HL-60/S4 (cell line): ENCODE results near the gene CD180.

Source experiments
- in situ Hi-C: fragments of 300-500 bp; cut with MboI; formaldehyde crosslinking; loops from 2 replicates; pipeline ENCODE4 v1.14.3; 2022; ENCODE audit warnings: low sequenced_read_pairs

Gene CD180

GRCh38 chr5:67164856-67165525, 31.6 kb downstream of the CD180 start:
- in situ Hi-C loops, result loop anchor here (5.0 kb wide), 1 partner anchor 47 kb away; no protein-coding TSS in a partner anchor

GRCh38 chr5:67163863-67164595, 32.6 kb downstream of the CD180 start:
- in situ Hi-C loops, result loop anchor here (5.0 kb wide), 1 partner anchor 48 kb away; no protein-coding TSS in a partner anchor

GRCh38 chr5:67163231-67163756, 33.3 kb downstream of the CD180 start:
- in situ Hi-C loops, result loop anchor here (5.0 kb wide), 1 partner anchor 49 kb away; no protein-coding TSS in a partner anchor

GRCh38 chr5:67161767-67162166, 34.8 kb downstream of the CD180 start:
- in situ Hi-C loops, result loop anchor here (5.0 kb wide), 1 partner anchor 51 kb away; no protein-coding TSS in a partner anchor

GRCh38 chr5:67160985-67161384, 35.6 kb downstream of the CD180 start:
- in situ Hi-C loops, result loop anchor here (5.0 kb wide), 1 partner anchor 51 kb away; no protein-coding TSS in a partner anchor

GRCh38 chr5:67160272-67160671, 36.3 kb downstream of the CD180 start:
- in situ Hi-C loops, result loop anchor here (5.0 kb wide), 1 partner anchor 52 kb away; no protein-coding TSS in a partner anchor

- in situ Hi-C loops, result no loop called here
Measured at GRCh38 chr5:67156976-67157583, 39.5 kb downstream of the CD180 start.

- in situ Hi-C loops, result no loop called here
Measured at GRCh38 chr5:67154556-67155206, 41.9 kb downstream of the CD180 start.

- in situ Hi-C loops, result no loop called here
Measured at GRCh38 chr5:67153292-67153691, 43.3 kb downstream of the CD180 start.

GRCh38 chr5:67152400-67152799, 44.2 kb downstream of the CD180 start:
- in situ Hi-C loops, result no loop called here

GRCh38 chr5:67149951-67150523, 46.6 kb downstream of the CD180 start:
- in situ Hi-C loops, result no loop called here

GRCh38 chr5:67149057-67149950, 47.3 kb downstream of the CD180 start:
- in situ Hi-C loops, result no loop called here

- in situ Hi-C loops, result no loop called here
Measured at GRCh38 chr5:67147760-67148159, 48.8 kb downstream of the CD180 start.

- in situ Hi-C loops, result no loop called here
Measured at GRCh38 chr5:67146981-67147380, 49.6 kb downstream of the CD180 start.

- in situ Hi-C loops, result no loop called here
Measured at GRCh38 chr5:67146574-67146973, 50.0 kb downstream of the CD180 start.

- in situ Hi-C loops, result no loop called here
Measured at GRCh38 chr5:67144183-67144639, 52.4 kb downstream of the CD180 start.

GRCh38 chr5:67143549-67143948, 53.0 kb downstream of the CD180 start:
- in situ Hi-C loops, result no loop called here

- in situ Hi-C loops, result no loop called here
Measured at GRCh38 chr5:67142816-67143215, 53.8 kb downstream of the CD180 start.

- in situ Hi-C loops, result no loop called here
Measured at GRCh38 chr5:67141644-67142043, 55.0 kb downstream of the CD180 start.
